ENCODE results near the gene CDK11A. TPM values are rescaled to one million over a fixed set of nuclear protein-coding genes. Genes with fewer than 3 reads are reported as not detected.
"Not testable (repeated sequence)": the region's sequence is repeated elsewhere in the genome, so short reads cannot be mapped to it uniquely, and the experiment has no call there.

CDK11A gene
- total and polyA plus RNA-seq, 2 experiments from 2014 or later = 19.5 to 30.9 TPM

- DNase-seq (ENCODE audit: low spot score) = no peak
- Histone ChIP-seq H3K4me2 (no peak overlapping the region), H3K79me2 (no peaks in the 10 kb centered on the region), H2AFZ (no peak overlapping the region), H3K27ac (no peak overlapping the region), H3K27me3 (no peaks in the 10 kb centered on the region), H3K4me1 (ENCODE audit: insufficient read depth) (no peaks in the 10 kb centered on the region), H3K9me3 (ENCODE audit: low read depth) (no peaks in the 10 kb centered on the region), H3K9me2 (replicated peaks; ENCODE audit: insufficient read depth) (no peaks in the 10 kb centered on the region), H3K4me3 (no peak overlapping the region), H3K36me3 (replicated peaks; ENCODE audit: insufficient read depth, low read depth) (no peaks in the 10 kb centered on the region), H4K20me1 (ENCODE audit: insufficient read depth, poor library complexity, severe bottlenecking) (no peaks in the 10 kb centered on the region)
- 79% methylated on average over 17 of the region's 18 CpGs for WGBS (ENCODE audit: low lambda C conversion rate, missing lambda C conversion rate)
- TF ChIP-seq EZH2 (IDR thresholded peaks at IDR 0.05; ENCODE audit: borderline replicate concordance) (no peak), EZH2phosphoT487 (IDR thresholded peaks at IDR 0.05; ENCODE audit: low read depth, severe bottlenecking, unreplicated experiment) (no peak)
- TF ChIP-seq, protein P1, sequence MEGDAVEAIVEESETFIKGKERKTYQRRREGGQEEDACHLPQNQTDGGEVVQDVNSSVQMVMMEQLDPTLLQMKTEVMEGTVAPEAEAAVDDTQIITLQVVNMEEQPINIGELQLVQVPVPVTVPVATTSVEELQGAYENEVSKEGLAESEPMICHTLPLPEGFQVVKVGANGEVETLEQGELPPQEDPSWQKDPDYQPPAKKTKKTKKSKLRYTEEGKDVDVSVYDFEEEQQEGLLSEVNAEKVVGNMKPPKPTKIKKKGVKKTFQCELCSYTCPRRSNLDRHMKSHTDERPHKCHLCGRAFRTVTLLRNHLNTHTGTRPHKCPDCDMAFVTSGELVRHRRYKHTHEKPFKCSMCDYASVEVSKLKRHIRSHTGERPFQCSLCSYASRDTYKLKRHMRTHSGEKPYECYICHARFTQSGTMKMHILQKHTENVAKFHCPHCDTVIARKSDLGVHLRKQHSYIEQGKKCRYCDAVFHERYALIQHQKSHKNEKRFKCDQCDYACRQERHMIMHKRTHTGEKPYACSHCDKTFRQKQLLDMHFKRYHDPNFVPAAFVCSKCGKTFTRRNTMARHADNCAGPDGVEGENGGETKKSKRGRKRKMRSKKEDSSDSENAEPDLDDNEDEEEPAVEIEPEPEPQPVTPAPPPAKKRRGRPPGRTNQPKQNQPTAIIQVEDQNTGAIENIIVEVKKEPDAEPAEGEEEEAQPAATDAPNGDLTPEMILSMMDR (IDR thresholded peaks at IDR 0.05; ENCODE audit: poor library complexity) = no peak
Measured at GRCh38 chr1:1748686-1749321, 24.6 kb upstream of the CDK11A start.

DNA sequence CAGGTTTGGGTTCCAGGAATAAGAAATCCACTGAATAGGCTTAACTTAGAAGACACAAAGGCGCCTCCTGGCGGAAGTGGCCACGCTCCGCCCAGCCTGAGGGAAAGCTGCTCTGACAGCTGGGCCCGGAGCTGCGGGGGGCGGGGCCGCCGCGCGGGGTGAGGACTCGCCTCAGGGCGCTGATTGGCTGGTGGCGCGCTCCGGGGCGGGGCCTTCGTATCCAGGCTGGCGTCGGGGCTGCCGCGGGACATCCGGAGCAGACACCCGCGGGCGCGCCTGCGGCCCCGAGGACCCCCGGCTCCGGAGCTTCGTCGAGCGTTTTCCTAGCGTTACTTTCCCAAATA, 22.4 kb upstream of the CDK11A start:
- H3K9me3 ChIP-seq (ENCODE audit: low read depth); H3K27me3 ChIP-seq; H3K9me2 ChIP-seq (replicated peaks; ENCODE audit: insufficient read depth); DNase-seq (ENCODE audit: low spot score); H4K20me1 ChIP-seq (ENCODE audit: insufficient read depth, poor library complexity, severe bottlenecking); H2AFZ ChIP-seq; H3K36me3 ChIP-seq (replicated peaks; ENCODE audit: insufficient read depth, low read depth); H3K4me1 ChIP-seq (ENCODE audit: insufficient read depth); H3K4me3 ChIP-seq: not testable (repeated sequence)
- peak overlapping the region; percentile 99 for H3K27ac ChIP-seq
- no CpG with 5 or more reads among the region's 35 CpGs for WGBS (ENCODE audit: low lambda C conversion rate, missing lambda C conversion rate)
- peaks cover 17% of the 10 kb centered on the region for H3K79me2 ChIP-seq
- peak overlapping the region; percentile 65 for H3K4me2 ChIP-seq

GRCh38 chr1:1745651-1746565, 21.8 kb upstream of the CDK11A start:
- not testable (repeated sequence) for H4K20me1 ChIP-seq (ENCODE audit: insufficient read depth, poor library complexity, severe bottlenecking); H3K27me3 ChIP-seq; H3K36me3 ChIP-seq (replicated peaks; ENCODE audit: insufficient read depth, low read depth); H3K9me3 ChIP-seq (ENCODE audit: low read depth); H3K4me1 ChIP-seq (ENCODE audit: insufficient read depth); H2AFZ ChIP-seq; H3K4me3 ChIP-seq; H3K9me2 ChIP-seq (replicated peaks; ENCODE audit: insufficient read depth)
- Histone ChIP-seq H3K27ac (peak overlapping the region; percentile 99), H3K4me2 (peak overlapping the region; percentile 65), H3K79me2 (peaks cover 18% of the 10 kb centered on the region)
- peak; percentile 73 for DNase-seq (ENCODE audit: low spot score)
- 1% methylated on average over 44 of the region's 101 CpGs for WGBS (ENCODE audit: low lambda C conversion rate, missing lambda C conversion rate)

DNA sequence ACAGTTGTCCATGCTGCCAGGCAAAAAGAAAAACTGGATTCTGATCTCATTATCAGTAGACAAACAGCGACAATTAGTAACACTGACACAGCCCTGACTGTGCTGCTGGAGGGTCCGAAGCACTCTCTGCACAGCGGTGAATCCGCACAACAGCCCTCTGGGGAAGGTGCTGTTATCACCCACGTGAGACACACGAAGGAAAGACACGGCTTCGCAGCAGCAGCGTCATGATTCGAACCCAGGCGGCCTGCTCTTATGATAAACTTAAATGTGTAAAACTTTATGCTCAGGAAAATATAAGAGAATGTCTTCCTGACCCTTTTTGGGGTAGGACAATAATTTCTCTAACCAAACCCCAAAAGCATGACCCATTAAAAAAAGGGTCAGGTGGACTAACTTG, 18.4 kb upstream of the CDK11A start:
- H3K4me2 ChIP-seq; DNase-seq (ENCODE audit: low spot score); H3K36me3 ChIP-seq (replicated peaks; ENCODE audit: insufficient read depth, low read depth); H3K27ac ChIP-seq; H3K9me3 ChIP-seq (ENCODE audit: low read depth); H3K9me2 ChIP-seq (replicated peaks; ENCODE audit: insufficient read depth); H3K4me1 ChIP-seq (ENCODE audit: insufficient read depth); H3K27me3 ChIP-seq; H4K20me1 ChIP-seq (ENCODE audit: insufficient read depth, poor library complexity, severe bottlenecking); H3K4me3 ChIP-seq; H2AFZ ChIP-seq: not testable (repeated sequence)
- peaks cover 24% of the 10 kb centered on the region for H3K79me2 ChIP-seq
- 88% methylated on average over 11 of the region's 11 CpGs for WGBS (ENCODE audit: low lambda C conversion rate, missing lambda C conversion rate)

- not testable (repeated sequence) for H3K9me3 ChIP-seq (ENCODE audit: low read depth); H3K4me3 ChIP-seq; H3K27me3 ChIP-seq; H3K36me3 ChIP-seq (replicated peaks; ENCODE audit: insufficient read depth, low read depth); H3K4me2 ChIP-seq; H4K20me1 ChIP-seq (ENCODE audit: insufficient read depth, poor library complexity, severe bottlenecking); H2AFZ ChIP-seq; H3K4me1 ChIP-seq (ENCODE audit: insufficient read depth); H3K9me2 ChIP-seq (replicated peaks; ENCODE audit: insufficient read depth)
- H3K79me2 ChIP-seq = peaks cover 24% of the 10 kb centered on the region
- peak; percentile 53 for DNase-seq (ENCODE audit: low spot score)
- 74% methylated on average over 12 of the region's 12 CpGs for WGBS (ENCODE audit: low lambda C conversion rate, missing lambda C conversion rate)
- H3K27ac ChIP-seq = peak overlapping the region; percentile 70
Measured at GRCh38 chr1:1741013-1741412, 16.9 kb upstream of the CDK11A start.

- DNase-seq (ENCODE audit: low spot score); H3K9me2 ChIP-seq (replicated peaks; ENCODE audit: insufficient read depth); H3K4me1 ChIP-seq (ENCODE audit: insufficient read depth); H4K20me1 ChIP-seq (ENCODE audit: insufficient read depth, poor library complexity, severe bottlenecking); H3K27ac ChIP-seq; H3K4me3 ChIP-seq; H3K9me3 ChIP-seq (ENCODE audit: low read depth); H3K4me2 ChIP-seq; H3K36me3 ChIP-seq (replicated peaks; ENCODE audit: insufficient read depth, low read depth); H2AFZ ChIP-seq; H3K27me3 ChIP-seq: not testable (repeated sequence)
- H3K79me2 ChIP-seq = peaks cover 24% of the 10 kb centered on the region
- WGBS (ENCODE audit: low lambda C conversion rate, missing lambda C conversion rate) = 94% methylated on average over 10 of the region's 22 CpGs
Measured at GRCh38 chr1:1738799-1739337, 14.7 kb upstream of the CDK11A start.

GRCh38 chr1:1737675-1738590, 13.8 kb upstream of the CDK11A start:
- not testable (repeated sequence) for H3K4me3 ChIP-seq; H3K9me3 ChIP-seq (ENCODE audit: low read depth); H2AFZ ChIP-seq; H3K27ac ChIP-seq; H4K20me1 ChIP-seq (ENCODE audit: insufficient read depth, poor library complexity, severe bottlenecking); H3K27me3 ChIP-seq; H3K36me3 ChIP-seq (replicated peaks; ENCODE audit: insufficient read depth, low read depth); H3K4me2 ChIP-seq; H3K9me2 ChIP-seq (replicated peaks; ENCODE audit: insufficient read depth); DNase-seq (ENCODE audit: low spot score); H3K4me1 ChIP-seq (ENCODE audit: insufficient read depth)
- 96% methylated on average over 27 of the region's 44 CpGs for WGBS (ENCODE audit: low lambda C conversion rate, missing lambda C conversion rate)
- H3K79me2 ChIP-seq = peaks cover 18% of the 10 kb centered on the region
